Measurements from ENCODE around the gene UQCRH. TPM values are rescaled to one million over a fixed set of nuclear protein-coding genes. Genes with fewer than 3 reads are reported as not detected.
"Not testable (repeated sequence)": the region's sequence is repeated elsewhere in the genome, so short reads cannot be mapped to it uniquely, and the experiment has no call there.

Gene UQCRH
- polyA plus RNA-seq, 1 experiment: 757 TPM

DNA sequence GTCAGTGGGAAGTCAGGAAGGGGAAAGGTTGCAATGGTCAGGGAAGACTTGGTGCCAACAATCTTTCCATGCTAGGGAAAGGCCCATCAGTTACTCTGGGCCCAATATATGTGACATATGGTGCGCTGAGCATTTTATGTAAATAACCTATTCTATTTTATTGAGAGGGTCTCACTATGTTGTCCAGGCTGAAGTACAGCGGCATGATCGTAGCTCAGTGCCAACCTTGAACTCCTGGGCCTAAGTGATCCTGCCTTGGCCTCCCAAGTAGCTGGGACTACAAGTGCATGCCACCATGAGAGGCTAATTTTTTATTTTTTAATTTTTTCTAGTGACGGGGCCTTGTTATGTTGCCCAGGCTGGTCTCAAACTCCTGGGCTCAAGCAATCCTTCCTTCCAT, 6.8 kb downstream of the UQCRH start:
- POLR2A ChIA-PET: no interaction called here
- Histone ChIP-seq H3K27me3 (ENCODE audit: control insufficient read depth, insufficient read depth, low read length) (no peaks in the 10 kb centered on the region), H3K4me3 (ENCODE audit: low read depth, low read length) (no peak overlapping the region), H3K27ac (ENCODE audit: low read depth, low read length) (no peak overlapping the region), H3K9me3 (ENCODE audit: control insufficient read depth, insufficient read depth, low read length) (no peaks in the 10 kb centered on the region; the same call in 1 of the 2 replicates)
- TF ChIP-seq, protein P1, sequence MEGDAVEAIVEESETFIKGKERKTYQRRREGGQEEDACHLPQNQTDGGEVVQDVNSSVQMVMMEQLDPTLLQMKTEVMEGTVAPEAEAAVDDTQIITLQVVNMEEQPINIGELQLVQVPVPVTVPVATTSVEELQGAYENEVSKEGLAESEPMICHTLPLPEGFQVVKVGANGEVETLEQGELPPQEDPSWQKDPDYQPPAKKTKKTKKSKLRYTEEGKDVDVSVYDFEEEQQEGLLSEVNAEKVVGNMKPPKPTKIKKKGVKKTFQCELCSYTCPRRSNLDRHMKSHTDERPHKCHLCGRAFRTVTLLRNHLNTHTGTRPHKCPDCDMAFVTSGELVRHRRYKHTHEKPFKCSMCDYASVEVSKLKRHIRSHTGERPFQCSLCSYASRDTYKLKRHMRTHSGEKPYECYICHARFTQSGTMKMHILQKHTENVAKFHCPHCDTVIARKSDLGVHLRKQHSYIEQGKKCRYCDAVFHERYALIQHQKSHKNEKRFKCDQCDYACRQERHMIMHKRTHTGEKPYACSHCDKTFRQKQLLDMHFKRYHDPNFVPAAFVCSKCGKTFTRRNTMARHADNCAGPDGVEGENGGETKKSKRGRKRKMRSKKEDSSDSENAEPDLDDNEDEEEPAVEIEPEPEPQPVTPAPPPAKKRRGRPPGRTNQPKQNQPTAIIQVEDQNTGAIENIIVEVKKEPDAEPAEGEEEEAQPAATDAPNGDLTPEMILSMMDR (IDR thresholded peaks at IDR 0.05; ENCODE audit: low read depth, low read length): no peak
- DNase-seq (ENCODE audit: low read depth, low spot score): no peak
- CTCF ChIA-PET: interaction anchor here (0.7 kb wide), 1 partner anchor 24 kb away, joined by 3 read pairs; no protein-coding TSS in a partner anchor

DNA sequence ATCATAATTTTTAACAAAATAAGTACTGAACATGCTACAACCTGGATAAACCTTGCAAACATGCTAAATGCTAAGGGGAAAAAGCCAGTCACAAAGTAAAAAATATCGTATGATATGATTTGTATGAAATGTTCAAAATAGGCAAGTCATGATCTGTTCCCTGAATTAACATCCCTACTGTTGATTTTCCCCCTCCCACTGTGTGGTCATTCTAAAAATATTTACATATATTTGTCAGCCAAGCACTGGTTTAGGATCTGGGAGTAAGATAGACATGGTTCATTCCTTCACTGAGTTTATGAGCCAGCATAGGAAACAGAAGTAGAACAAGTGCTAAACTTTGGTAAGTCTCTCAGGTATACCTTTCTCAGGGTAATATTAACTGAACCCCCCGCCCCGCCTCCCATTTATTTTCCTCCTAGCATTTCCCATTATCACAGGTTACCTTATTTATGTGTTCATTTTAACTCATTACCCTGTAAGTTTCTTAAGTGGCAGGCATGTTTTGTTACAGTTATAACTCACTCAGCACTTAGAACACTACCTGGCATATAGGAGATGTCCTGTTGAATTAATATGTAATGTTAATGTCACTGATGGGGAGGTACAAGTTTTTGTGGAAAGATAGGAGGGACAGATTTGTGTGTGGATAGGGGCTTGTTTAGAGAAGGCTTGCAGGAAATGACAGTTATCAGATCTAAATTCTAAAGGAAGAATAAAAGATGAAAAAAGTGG, 12.3 kb downstream of the UQCRH start:
- TF ChIP-seq, protein P1 (IDR thresholded peaks at IDR 0.05; ENCODE audit: low read depth, low read length): no peak
- no peaks in the 10 kb centered on the region; the same call in 1 of the 2 replicates for H3K9me3 ChIP-seq (ENCODE audit: control insufficient read depth, insufficient read depth, low read length)
- DNase-seq (ENCODE audit: low read depth, low spot score): no peak
- CTCF ChIA-PET: interaction anchor here (1.3 kb wide), 1 partner anchor 32 kb away, joined by 9 read pairs; no protein-coding TSS in a partner anchor
- POLR2A ChIA-PET: no interaction called here
- no peak overlapping the region for H3K27ac ChIP-seq (ENCODE audit: low read depth, low read length)
- H3K4me3 ChIP-seq (ENCODE audit: low read depth, low read length): no peak overlapping the region
- no peaks in the 10 kb centered on the region for H3K27me3 ChIP-seq (ENCODE audit: control insufficient read depth, insufficient read depth, low read length)

DNA sequence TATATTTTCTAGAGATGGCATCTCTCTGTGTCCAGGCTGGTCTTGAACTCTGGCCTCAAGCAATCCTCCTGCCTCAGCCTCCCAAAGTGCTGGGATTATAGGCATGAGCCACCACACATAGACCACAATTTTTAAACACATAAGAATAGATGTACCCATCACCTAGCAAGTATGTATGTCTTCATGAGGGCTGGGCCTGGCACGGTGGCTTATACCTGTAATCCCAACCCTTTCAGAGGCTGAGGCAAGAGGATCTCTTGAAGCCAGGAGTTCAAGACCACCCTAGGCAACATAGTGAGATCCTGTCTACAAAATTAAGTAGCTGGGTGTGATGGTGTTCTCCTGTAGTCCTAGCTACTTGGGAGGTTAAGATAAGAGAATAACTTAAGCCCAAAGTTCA, 13.8 kb downstream of the UQCRH start:
- ChIA-PET CTCF (interaction anchor here (0.6 to 1.3 kb wide), 3 partner anchors 16 to 89 kb away, joined by 3 to 13 read pairs (median 9); no protein-coding TSS in a partner anchor), POLR2A (interaction anchor here (0.6 kb wide), 1 partner anchor 82 kb away, joined by 5 read pairs; no protein-coding TSS in a partner anchor)
- H3K27me3 ChIP-seq (ENCODE audit: control insufficient read depth, insufficient read depth, low read length): no peaks in the 10 kb centered on the region
- H3K4me3 ChIP-seq (ENCODE audit: low read depth, low read length): no peak overlapping the region
- H3K27ac ChIP-seq (ENCODE audit: low read depth, low read length): no peak overlapping the region
- H3K9me3 ChIP-seq (ENCODE audit: control insufficient read depth, insufficient read depth, low read length): no peaks in the 10 kb centered on the region; the same call in 1 of the 2 replicates
- TF ChIP-seq, protein P1 (IDR thresholded peaks at IDR 0.05; ENCODE audit: low read depth, low read length): no peak
- DNase-seq (ENCODE audit: low read depth, low spot score): no peak

DNA sequence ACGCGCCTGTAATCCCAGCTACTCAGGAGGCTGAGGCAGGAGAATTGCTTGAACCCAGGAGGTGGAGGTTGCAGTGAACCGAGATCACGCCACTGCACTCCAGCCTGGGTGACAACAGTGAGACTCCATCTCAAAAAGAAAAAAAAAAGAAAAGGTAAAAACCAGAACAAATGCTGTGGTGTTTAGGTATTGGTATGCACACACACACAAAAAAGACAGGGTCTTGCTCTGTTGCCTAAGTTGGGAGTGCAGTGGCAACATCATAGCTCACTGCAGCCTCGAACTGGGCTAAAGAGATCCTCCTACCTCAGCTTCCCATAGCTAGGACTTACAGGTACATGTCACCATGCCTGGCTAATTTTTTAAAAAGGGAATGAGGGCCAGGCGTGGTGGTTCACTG, 15.8 kb downstream of the UQCRH start:
- POLR2A ChIA-PET; H3K4me3 ChIP-seq (ENCODE audit: low read depth, low read length); CTCF ChIA-PET: not testable (repeated sequence)

DNA sequence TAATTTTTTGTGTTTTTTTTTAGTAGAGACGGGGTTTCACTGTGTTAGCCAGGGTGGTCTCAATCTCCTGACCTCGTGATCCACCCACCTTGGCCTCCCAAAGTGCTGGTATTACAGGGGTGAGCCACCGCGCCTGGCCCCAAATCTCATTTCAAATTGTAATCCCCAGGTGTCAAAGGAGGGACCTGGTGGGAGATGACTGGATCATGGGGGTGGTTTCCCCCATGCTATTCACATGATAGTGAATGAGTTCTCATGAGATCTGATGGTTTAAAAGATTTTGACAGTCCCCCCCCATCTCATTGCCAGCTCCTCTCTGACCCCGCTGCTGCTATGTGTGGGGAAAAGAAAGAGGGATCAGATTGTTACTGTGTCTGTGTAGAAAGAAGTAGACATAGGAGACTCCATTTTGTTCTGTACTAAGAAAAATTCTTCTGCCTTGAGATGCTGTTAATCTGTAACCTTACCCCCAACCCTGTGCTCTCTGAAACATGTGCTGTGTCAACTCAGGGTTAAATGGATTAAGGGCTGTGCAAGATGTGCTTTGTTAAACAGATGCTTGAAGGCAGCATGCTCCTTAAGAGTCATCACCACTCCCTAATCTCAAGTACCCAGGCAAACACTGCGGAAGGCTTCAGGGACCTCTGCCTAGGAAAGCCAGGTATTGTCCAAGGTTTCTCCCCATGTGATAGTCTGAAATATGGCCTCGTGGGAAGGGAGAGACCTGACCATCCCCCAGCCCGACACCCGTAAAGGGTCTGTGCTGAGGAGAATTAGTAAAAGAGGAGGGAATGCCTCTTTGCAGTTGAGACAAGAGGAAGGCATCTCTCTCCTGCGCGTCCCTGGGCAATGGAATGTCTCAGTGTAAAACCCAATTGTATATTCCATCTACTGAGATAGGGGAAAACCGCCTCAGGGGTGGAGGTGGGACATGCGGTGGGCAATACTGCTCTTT, 16.7 kb downstream of the UQCRH start:
- POLR2A ChIA-PET; CTCF ChIA-PET; DNase-seq (ENCODE audit: low read depth, low spot score): not testable (repeated sequence)

More for the DNA sequence above, 15.8 kb downstream of the UQCRH start:
- DNase-seq (ENCODE audit: low read depth, low spot score); H3K9me3 ChIP-seq (ENCODE audit: control insufficient read depth, insufficient read depth, low read length); H3K27me3 ChIP-seq (ENCODE audit: control insufficient read depth, insufficient read depth, low read length); H3K27ac ChIP-seq (ENCODE audit: low read depth, low read length): not testable (repeated sequence)

DNA sequence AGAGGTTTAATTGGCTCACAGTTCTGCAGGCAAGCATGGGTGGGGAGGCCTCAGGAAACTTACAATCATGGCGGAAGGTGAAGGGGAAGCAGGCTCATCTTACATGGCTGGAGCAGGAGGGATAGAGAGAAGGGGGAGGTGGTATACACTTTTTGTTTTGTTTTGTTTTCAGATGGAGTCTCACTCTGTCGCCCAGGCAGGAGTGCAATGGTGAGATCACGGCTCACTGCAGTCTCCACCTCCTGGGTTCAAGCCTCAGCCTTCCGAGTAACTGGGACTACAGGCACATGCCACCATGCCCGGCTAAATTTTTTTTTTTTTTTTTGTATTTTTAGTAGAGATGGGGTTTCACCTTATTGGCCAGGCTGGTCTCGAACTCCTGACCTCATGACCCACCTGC, 18.7 kb downstream of the UQCRH start:
- DNase-seq (ENCODE audit: low read depth, low spot score); H3K27me3 ChIP-seq (ENCODE audit: control insufficient read depth, insufficient read depth, low read length); H3K4me3 ChIP-seq (ENCODE audit: low read depth, low read length); POLR2A ChIA-PET; H3K27ac ChIP-seq (ENCODE audit: low read depth, low read length); H3K9me3 ChIP-seq (ENCODE audit: control insufficient read depth, insufficient read depth, low read length): not testable (repeated sequence)
- CTCF ChIA-PET: interaction anchor here (0.8 kb wide), 1 partner anchor 99 kb away, joined by 3 read pairs; no protein-coding TSS in a partner anchor

More for the DNA sequence above, 16.7 kb downstream of the UQCRH start:
- not testable (repeated sequence) for H3K9me3 ChIP-seq (ENCODE audit: control insufficient read depth, insufficient read depth, low read length); H3K27ac ChIP-seq (ENCODE audit: low read depth, low read length); H3K4me3 ChIP-seq (ENCODE audit: low read depth, low read length); H3K27me3 ChIP-seq (ENCODE audit: control insufficient read depth, insufficient read depth, low read length)

DNA sequence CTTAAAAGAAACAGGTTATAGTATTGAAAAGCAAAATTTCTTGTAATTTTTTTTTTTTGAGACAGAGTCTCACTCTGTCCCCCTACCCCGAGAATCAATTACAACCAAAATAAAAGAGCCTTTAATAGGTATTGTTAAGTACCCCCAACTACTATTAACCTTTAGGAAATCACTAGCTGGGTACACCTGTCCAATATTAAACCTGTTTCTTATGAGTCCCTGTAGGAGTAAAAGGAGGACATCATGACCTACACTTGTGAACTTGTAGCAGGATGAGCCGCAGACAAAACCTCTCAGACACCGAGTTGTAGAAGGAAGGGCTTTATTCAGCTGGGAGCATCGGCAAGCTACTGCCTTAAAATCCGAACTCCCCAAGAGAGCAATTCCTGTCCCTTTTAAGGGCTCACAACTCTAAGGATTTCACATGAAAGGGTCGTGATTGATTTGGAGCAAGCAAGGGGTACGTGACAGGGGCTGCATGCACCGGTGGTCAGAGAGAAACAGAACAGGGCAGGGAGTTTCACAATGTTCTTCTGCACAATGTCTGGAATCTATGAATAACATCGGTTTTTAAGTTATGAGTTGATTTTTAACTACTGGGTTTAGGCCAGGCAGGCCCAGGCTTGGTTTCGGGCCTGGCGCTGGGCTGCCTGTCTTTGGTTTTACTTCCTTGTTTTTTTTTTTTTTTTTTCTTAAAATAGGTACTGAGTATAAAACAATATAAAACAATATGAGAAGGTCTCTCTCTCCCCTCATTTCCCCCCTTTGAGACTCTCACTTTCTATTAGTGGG, 22.0 kb downstream of the UQCRH start:
- DNase-seq (ENCODE audit: low read depth, low spot score); CTCF ChIA-PET; H3K4me3 ChIP-seq (ENCODE audit: low read depth, low read length); H3K9me3 ChIP-seq (ENCODE audit: control insufficient read depth, insufficient read depth, low read length); H3K27me3 ChIP-seq (ENCODE audit: control insufficient read depth, insufficient read depth, low read length); H3K27ac ChIP-seq (ENCODE audit: low read depth, low read length); POLR2A ChIA-PET: not testable (repeated sequence)

DNA sequence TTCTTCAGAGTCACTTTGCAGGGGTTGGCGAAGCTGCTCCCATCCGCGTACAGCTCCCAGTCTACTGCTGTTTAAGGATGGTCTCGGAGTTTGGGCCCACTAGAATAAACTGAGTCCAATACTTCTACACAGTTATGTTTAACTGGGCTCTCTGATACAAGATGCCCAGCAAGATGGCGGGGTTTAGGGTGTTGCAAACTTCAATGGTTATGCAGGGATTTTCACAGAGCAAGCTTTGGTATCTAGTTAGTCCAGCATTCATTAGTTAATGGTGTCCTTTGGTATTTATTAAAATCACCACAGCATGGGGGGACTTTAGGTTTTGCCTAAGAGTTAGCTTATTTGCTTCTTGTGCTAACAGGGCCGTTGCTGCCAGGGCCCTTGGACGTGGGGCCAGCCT, 24.7 kb downstream of the UQCRH start:
- POLR2A ChIA-PET: interaction anchor here (1.0 kb wide), 1 partner anchor 21 kb away, joined by 3 read pairs; no protein-coding TSS in a partner anchor
- H3K9me3 ChIP-seq (ENCODE audit: control insufficient read depth, insufficient read depth, low read length); H3K27me3 ChIP-seq (ENCODE audit: control insufficient read depth, insufficient read depth, low read length); H3K27ac ChIP-seq (ENCODE audit: low read depth, low read length); H3K4me3 ChIP-seq (ENCODE audit: low read depth, low read length); DNase-seq (ENCODE audit: low read depth, low spot score): not testable (repeated sequence)
- CTCF ChIA-PET: interaction anchor here (1.2 kb wide), 2 partner anchors 12 to 13 kb away, joined by 3 to 4 read pairs; partner anchors contain the start of gene NSUN4

Measured in AG04450 (cell line).